Fibroblast of peridontal ligament (primary cell): Measurements from ENCODE around the gene CEP68.
"Not testable (repeated sequence)": the region's sequence is repeated elsewhere in the genome, so short reads cannot be mapped to it uniquely, and the experiment has no call there.

Experiments used
- DNase-seq: peaks from one replicate; pipeline ENCODE4 v3.0.0-alpha.2; 2010; ENCODE audit errors: extremely low read depth

The CEP68 gene, protein sequence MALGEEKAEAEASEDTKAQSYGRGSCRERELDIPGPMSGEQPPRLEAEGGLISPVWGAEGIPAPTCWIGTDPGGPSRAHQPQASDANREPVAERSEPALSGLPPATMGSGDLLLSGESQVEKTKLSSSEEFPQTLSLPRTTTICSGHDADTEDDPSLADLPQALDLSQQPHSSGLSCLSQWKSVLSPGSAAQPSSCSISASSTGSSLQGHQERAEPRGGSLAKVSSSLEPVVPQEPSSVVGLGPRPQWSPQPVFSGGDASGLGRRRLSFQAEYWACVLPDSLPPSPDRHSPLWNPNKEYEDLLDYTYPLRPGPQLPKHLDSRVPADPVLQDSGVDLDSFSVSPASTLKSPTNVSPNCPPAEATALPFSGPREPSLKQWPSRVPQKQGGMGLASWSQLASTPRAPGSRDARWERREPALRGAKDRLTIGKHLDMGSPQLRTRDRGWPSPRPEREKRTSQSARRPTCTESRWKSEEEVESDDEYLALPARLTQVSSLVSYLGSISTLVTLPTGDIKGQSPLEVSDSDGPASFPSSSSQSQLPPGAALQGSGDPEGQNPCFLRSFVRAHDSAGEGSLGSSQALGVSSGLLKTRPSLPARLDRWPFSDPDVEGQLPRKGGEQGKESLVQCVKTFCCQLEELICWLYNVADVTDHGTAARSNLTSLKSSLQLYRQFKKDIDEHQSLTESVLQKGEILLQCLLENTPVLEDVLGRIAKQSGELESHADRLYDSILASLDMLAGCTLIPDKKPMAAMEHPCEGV

DNA sequence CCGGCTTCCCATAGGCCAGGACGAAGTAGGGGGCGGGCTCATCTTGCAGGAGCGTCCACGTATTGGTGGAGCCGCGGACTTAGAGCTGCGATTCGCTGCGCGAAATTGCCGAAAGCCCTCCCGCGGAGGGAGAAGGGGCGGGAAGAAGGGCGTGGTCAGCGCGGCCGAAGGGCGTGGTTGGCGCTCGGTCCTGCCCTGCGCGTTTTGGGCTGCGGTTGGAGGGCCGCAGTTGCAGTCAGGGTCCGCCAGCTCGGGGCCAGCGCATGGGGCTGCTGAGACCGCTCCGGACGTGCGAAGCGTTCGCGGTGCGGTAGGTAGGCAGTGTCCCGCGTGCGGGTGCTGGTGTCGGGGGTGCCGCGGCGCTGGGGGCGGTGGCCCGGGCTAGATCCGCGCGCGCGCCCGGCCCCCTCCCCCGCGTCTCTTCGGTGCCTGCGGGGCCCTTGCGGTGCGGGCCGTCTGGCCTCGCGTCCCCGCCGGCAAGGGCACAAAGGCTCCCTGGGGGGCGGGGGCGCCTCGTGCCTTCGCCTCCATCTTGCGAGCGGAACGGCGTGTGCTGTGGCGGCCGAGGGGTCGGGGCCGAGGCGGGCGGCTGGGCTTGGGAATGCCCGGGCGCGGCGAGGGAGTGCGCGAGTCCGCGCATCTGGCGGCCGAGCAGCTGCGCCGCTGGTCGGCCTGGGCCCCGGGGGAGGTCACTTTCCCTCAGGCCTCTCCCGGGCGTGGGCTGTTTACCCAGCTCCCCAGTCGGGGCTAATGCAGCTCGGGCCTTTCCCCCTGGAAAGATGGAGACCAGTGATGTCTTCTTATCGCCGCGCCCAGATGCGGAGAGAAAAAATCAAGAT lies at the start of gene CEP68:
Gene CEP68, plus strand, starts transcription at position 202 of the 839 bp plus-strand sequence. CDS start 13,029 bp downstream, outside the sequence.
- DNase-seq, result peak; percentile 94

DNA sequence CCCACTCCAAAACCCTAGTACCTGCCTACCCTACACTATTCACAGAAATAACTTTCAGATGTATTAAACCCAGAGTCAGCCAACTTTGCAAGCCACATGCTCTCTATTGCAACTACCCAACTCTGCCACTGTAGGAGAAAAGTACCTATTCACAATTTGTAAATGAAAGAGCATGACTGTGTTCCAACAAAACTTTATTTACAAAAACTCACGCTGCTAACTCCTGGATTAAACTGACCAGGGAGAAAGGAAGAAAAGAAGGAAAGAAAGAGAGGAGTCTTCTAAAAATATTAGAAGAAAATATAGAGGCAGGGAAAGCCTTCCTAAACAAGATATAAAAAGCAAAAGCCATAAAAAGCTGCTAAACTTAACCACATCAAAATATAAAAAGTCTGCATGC lies 42.4 kb upstream of the CEP68 start:
- DNase-seq, result no peak

DNA sequence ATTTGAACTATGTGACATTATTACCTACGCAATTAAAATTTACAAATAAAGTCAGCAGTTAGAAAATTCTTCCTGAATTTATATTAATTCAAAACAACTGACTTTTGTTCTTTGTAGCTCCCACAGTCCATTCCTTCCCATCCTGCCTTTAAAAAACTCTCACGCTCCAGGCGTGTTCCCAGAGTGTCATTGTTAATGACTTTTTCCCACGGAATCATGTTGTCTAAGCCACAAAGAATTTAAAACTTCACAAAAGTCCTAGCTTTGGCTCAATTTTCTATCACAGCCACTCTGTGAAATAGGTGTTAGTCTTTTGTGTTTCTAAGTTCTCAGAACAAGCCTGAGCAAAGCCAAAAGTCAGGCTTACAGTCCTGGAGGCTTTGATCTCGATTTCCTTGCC lies 40.5 kb upstream of the CEP68 start:
- no peak for DNase-seq

DNA sequence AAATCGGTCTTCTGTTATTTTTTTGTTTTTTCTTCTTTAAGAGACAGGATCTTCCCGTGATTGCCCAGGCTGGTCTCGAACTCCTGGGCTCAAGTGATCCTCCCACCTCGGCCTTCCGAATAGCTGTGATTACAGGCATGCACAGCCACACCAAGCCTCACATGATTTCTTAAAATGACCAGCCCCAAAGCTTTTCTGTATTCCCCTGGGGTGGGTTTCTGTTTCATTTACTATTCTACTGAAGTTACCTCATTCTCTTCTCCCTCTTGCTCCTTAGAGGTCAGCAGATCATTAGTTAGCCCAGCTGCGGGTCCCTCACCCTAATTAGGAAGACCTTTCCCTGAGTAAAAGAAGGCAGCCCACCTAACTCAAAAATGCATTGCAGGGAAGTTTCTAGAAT lies 39.4 kb upstream of the CEP68 start:
- no peak for DNase-seq

DNA sequence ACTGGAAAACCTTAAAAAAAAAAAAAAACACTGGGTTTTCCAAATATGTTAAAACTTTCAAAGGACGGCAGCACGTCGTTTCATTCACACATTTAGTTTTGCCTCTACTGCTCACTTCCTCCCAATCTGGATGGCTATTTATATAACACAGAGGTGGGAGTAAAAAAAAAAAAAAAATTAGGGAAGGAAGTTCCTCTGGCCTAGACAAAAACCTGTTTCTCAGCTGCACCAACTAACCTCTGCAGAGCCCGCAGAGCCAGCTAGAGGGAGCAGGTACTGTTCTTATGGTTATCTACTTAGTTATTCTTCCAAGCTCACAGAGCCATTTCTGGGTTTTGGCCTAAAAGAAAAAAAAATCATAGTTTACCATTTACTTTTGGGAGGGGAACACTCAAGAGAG lies 38.9 kb upstream of the CEP68 start:
- DNase-seq, result no peak

DNA sequence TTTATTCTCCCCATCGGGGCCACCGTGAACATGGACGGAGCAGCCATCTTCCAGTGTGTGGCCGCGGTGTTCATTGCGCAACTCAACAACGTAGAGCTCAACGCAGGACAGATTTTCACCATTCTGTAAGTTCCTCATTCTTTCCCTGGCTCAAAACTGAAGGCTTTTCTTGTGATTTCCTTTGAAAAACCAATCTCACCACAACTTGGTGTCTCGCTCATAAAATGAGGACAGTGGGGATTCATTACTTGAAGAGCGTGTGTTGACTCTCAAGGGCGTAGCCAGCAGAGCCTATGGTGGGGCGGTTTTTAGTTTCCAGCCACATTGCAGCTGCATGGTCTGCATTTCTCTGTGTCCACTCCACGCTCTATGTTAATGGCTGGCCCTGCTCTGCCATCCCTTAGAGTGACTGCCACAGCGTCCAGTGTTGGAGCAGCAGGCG lies 38.1 kb upstream of the CEP68 start:
- no peak for DNase-seq

DNA sequence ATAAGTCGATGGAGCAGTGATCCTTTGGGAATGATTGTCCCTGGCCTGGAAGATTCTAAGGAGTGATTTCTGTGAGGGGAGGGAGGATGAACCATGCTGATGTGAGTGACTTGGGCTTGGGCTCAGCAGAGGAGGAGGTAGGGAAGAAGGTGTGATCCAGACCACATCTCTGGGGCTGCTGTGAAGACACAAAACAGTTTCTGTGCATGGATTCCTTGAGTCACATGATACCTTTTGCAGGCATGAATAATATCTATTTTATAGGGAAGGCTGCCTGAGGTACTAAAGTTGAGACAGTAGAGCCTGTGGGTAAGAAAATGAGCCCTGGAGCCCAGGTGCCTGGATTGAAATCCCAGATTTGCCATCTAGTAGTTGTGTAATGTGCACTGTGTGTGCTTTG lies 37.2 kb upstream of the CEP68 start:
- no peak for DNase-seq

DNA sequence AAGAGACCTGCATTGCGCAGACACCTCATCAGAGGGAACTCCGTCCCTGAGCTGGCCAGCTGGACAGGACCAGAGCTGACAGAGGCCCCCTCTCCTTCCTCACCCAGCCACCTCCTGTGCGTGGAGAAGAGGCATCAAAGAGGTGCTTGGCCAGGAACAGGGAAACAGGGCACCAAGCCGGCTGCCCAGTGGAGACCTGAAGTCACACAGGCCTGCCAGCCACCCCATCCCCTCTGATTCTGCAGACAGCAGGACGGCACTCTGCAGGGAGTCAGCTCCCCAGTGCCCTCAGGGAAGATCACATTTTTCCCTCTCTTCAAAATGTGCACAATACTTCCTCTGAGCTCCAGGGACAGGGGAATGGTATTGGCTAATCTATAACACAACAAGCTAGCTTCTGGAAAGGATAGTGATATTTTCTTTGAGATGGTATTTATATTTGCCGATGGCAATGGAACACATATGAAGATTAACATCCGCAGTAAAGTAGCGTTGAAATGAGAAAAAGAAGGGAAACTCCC lies 36.5 kb upstream of the CEP68 start:
- DNase-seq, result no peak

DNA sequence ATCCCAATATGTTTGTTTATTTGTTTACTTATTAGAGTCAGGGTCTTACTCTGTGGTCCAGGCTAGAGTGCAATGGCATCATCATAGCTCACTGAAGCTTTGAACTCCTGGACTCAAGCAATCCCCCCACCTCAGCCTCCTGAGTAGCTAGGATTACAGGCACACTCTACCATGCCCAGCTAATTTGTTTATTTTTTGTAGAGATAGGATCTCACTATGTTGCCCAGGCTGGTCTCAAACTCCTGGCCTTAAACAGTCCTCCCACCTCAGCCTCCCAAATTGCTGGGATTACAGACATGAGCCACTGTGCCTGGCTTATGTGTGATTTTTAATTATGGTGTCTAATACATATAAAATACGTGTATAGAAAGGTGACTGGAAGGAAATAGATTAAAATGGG lies 36.0 kb upstream of the CEP68 start:
- DNase-seq, result not testable (repeated sequence)

DNA sequence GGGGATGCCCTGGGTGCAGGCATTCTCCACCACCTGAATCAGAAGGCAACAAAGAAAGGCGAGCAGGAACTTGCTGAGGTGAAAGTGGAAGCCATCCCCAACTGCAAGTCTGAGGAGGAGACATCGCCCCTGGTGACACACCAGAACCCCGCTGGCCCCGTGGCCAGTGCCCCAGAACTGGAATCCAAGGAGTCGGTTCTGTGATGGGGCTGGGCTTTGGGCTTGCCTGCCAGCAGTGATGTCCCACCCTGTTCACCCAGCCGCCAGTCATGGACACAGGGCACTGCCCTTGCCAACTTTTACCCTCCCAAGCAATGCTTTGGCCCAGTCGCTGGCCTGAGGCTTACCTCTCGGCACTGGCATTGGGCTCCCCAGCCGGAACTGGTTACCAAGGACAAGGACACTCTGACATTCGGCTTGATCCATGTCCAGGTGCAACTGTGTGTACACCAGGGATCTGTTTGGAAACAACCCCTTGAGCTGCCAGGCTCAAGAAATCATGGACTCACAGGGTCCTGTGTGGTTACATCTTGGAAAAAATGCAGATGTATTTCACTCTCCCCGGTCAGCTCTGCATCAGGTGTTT lies 35.2 kb upstream of the CEP68 start:
- DNase-seq, result no peak

DNA sequence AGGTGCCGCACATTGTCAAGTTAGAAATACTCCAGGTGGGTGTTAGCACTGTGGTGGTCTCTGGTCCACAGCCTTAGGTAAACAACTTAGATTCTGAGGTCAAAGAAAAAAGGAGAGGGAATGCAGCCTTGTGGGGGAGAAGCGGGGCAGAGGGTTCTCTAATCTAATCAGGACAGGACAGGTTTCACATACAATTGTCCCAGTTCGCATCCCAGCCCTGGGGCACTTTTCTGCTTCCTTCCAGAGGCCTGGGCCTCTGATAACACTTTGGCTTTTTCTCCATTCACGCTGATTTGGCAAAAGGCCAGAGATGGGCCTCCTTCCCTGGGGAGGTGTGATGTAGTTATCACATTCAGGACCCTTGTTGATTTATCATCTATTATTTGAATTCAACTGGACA lies 34.5 kb upstream of the CEP68 start:
- no peak for DNase-seq

DNA sequence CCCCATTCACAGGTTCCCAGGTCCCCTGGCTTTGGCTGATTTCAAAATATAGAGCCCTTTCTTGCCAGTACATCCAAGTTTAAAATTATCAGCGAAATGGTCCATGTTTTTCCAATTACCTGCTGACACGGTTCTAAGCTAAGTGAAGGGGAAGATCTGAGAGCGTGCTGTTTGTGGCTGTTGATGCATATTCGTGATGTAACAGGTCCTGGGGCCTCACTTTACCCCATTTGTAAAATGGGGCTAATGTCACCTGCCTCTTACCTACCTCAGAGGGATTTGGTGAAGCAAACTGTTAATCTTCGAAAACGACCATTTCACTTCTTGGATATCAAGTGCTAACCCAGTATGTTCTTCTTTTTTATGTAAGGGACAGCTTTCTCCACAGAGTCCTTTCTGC lies 34.0 kb upstream of the CEP68 start:
- DNase-seq, result no peak

DNA sequence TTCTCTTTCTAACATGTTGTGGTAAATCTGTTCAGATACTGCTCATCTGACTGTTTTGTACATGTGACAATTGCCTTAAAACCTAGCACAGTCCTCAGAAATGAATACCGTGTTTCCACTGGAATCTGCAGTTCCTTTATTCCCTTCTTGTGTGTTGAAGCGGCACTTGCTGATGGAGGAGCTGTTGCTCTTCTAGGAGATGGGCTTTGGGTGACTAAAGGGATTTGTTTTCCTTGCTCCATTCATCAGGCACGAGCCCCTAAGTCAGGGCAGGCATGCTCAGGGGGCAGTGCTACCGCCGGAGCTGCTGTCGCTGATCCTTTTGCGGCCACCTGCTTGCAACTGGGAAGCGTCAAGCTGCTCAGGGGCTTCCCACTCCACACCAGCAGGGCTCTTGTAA lies 32.5 kb upstream of the CEP68 start:
- DNase-seq, result no peak

DNA sequence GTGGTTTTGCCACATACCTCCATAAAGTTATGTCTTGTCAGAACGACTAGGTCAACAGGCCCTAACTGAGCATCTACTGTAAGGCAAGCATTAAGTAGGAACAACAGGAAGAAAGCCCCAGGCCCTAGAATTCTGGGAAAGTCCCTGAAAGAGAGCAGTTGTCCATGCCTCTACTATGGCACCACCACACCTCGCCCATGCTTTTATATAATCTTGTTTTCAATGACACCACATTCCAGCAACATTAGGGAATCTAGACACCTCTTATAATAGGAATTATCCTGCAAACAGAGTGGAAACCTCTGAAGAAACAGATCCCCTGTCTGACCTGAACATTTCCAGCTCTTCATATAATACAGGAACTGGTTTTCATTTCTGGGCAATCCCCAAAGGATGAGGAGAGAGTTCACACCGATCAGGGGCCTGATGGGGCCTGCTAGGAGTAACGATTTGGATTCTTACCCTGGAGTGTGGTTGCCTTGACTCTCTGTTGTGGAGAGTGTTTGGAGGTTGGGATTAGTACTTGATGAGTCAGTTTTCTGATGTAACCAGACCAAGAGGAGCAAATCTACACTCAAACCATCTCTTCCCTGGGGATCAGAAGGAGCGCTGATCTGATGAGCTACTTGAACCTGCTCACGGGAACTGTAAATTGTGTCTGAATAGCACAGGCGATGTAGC lies 31.9 kb upstream of the CEP68 start:
- DNase-seq, result peak; percentile 98

DNA sequence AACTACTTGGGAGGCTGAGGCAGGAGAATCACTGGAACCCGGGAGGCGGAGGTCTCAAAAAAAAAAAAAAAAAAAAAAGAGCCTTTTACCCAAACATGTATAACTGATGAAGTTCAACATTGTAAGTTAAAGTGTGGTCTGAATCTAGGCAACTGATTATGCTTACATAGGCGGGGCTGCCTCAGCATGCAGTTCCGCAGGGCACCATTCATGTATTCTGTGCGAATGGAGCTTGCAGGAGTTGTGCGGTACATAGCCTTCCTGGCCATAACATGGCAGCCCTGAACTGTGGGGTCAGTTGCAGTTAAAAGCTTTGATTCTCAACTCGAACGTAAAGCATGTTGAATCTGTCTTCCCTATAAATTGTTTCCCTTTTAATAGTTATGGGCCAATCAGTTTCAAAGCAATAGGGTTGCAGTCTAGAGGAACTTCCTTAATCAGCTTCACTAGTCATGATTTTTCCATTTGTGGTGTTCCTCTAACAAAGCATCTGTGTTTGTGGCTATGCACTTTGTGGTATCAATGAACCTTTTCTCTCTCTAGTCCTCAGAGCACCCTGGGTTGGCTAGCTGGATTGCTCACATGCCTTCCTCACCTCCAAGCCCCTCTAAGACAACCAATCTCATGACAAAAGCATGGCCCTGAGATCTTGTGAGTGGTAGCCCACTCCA lies 30.6 kb upstream of the CEP68 start:
- DNase-seq, result no peak

DNA sequence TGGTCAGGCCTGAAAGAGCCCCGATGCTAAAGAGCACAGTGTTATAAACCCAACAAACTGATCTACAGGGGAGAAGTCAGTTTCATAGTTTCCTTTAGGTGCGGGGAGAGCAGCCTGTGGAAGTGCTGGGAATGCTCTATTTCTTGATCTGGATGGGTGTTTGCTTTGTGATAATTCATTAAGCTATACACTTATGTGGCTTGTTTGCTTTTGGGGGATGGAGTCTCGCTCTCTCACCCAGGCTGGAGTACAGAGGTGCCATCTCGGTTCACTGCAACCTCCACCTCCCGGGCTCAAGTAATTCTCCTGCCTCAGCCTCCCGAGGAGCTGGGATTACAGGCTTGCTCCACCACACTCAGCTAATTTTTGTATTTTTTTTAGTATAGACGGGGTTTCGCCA lies 30.1 kb upstream of the CEP68 start:
- no peak for DNase-seq

DNA sequence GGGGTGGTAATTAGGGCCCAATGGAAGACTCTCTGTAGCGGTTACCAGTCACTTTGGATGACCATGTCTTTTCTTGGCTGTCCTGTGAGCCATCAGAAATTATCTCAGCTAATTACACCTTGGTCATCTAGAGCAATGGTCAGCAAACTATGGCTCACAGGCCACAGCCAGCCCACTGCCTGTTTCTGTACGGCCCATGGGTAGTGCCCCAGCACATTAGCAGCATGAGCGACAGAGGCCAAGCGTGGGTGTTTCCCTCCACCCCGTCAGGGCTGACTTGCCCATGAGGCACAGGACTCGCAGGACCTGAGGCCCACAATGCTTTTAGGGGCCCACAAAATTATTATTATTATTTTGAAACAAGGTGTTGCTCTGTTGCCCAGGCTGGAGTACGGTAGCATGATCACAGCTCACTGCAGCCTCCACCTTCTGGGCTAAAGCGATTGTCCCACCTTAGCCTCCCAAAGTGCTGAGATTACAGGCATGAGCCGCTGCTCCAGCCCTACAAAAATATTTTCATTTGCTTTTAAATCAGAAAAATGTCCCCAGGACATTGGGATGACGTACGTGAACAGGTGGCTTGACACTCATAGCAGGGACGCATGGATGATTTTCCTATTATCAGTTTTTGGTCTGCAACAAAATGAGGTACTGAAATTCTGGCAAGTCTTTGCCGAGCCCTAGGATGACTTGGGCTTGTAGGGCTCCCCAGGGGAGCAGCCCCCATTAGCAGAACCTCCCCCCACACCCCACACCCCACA lies 29.3 kb upstream of the CEP68 start:
- no peak for DNase-seq

DNA sequence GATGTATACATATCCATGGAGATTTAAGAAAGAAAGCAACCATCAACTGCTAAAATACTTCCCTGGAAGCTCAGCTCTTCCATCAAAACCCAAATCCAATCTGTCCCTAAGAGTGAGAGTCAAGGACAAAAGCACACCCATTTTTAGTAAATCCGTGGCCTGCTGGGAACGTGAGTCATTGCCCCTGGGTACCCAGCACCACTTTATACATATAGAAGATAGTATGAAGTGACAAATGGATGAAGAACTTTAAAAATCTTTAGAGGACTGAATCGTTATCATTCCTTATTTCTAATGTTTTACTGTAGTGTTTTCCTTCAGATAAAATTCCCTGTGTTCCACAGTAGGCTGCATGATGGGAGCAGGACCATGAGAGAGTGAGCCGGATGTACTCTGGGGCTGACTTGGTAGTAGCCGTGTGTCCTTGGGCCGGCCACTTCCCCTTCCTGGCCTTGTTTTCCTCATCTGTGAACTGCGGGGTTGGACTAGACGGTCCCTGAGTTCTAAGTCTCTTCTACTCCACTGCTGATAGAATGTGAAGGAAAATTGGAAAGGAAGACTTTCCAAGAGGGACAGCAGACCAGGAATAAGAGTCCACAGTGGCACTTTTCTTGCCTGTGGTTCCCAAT lies 28.5 kb upstream of the CEP68 start:
- DNase-seq, result no peak
